Kidney epithelial cell (primary cell): ENCODE results near the gene SLC41A1. TPM values are rescaled to one million over a fixed set of nuclear protein-coding genes. Genes with fewer than 3 reads are reported as not detected.

Experiments
- DNase-seq: peaks from one replicate; pipeline ENCODE4 v3.0.0-alpha.2; 2010; ENCODE audit warnings: low read depth
- H3K27me3 ChIP-seq: 2 replicates; pipeline ENCODE4 v1.6.0; 2011; ENCODE audit warnings: low read length; ENCODE audit not compliant: control insufficient read depth, insufficient read depth
- H3K36me3 ChIP-seq: 2 replicates; pipeline ENCODE4 v1.5.1; 2011; ENCODE audit warnings: low read length; ENCODE audit not compliant: control insufficient read depth, insufficient read depth
- H3K4me3 ChIP-seq: 2 replicates; pipeline ENCODE4 v1.5.1; 2011; ENCODE audit warnings: low read depth, mild to moderate bottlenecking, control low read depth, low read length
- total RNA-seq: library from RNA; depleted of rRNA; stranded (reverse); fragments of >200 nt; gene quantifications from 2 replicates; pipeline ENCODE4 v1.2.3, GENCODE V29; 2015
- TF ChIP-seq, protein P1 (sequence below): IDR thresholded peaks from 2 replicates; pipeline ENCODE4 v1.5.1; 2011; ENCODE audit warnings: mild to moderate bottlenecking, moderate library complexity, low read length, control low read depth, inconsistent platforms; ENCODE audit not compliant: insufficient read depth, poor library complexity, severe bottlenecking

Gene SLC41A1
- total RNA-seq, 1 donor from 2014 or later, result 20.9 TPM

DNA sequence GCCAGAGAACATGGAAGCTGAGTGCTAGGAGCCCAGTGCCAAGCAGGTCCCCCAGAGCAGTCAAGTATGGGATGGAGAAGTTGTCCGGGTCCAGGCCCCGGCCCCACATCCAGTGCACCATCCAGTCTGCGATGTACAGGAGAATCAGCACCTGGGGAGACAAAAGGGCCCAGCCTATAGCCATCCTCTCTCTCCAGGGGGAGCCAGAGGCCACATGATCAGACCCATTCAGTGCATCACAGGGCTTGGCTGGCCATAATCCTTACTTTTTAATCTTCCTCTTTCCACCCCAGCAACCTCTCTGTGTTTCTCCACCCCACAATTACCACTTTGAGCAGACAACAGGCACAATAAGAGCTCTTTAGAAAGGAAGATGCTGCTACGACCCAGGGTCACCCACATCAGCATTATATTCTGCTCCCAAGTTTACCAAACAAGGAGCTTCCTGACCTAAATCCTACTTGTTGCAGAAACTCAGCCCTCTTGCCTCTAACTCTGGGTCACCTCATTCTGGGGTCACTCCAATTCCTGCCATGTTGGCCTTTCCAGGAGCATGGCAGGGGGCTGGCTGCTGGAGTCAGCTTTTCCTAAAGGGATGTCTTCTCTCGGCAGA is 21.3 kb downstream of the SLC41A1 start:
- TF ChIP-seq, protein P1, sequence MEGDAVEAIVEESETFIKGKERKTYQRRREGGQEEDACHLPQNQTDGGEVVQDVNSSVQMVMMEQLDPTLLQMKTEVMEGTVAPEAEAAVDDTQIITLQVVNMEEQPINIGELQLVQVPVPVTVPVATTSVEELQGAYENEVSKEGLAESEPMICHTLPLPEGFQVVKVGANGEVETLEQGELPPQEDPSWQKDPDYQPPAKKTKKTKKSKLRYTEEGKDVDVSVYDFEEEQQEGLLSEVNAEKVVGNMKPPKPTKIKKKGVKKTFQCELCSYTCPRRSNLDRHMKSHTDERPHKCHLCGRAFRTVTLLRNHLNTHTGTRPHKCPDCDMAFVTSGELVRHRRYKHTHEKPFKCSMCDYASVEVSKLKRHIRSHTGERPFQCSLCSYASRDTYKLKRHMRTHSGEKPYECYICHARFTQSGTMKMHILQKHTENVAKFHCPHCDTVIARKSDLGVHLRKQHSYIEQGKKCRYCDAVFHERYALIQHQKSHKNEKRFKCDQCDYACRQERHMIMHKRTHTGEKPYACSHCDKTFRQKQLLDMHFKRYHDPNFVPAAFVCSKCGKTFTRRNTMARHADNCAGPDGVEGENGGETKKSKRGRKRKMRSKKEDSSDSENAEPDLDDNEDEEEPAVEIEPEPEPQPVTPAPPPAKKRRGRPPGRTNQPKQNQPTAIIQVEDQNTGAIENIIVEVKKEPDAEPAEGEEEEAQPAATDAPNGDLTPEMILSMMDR, result peak; percentile 93
- DNase-seq, result no peak
- no peaks in the 10 kb centered on the region for H3K27me3 ChIP-seq
- no peak overlapping the region for H3K4me3 ChIP-seq
- no peaks in the 10 kb centered on the region for H3K36me3 ChIP-seq

DNA sequence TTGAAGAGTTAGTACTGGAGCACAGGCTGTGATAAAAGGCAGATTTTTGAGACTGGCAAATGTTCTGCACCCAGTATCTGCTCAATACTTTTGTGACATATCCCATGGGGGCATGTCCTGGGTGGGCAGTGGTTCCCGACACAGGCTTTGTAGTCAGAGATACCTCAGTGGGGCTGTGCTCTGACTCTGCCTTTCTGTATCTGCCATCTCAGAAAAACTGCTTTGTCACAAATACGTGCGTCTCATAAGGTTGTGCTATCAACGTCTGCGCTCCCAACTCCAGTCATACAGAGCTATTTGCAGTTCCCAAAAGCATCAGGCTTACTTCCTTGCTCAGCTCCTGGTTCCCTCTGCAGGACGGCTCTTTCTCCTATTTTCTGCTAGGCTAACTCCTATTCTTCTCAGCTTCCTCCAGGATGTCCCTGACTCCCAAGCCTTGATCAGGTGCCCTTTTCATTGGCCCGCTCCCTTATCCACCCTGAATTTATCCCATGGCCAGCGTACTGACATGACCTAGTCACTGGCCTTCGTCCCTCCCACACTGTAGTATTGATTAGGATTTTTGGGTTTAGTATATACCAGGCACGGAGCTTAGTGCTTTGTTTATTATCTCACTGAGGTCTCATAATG is 25.6 kb downstream of the SLC41A1 start:
- DNase-seq, result no peak
- TF ChIP-seq, protein P1, result no peak

DNA sequence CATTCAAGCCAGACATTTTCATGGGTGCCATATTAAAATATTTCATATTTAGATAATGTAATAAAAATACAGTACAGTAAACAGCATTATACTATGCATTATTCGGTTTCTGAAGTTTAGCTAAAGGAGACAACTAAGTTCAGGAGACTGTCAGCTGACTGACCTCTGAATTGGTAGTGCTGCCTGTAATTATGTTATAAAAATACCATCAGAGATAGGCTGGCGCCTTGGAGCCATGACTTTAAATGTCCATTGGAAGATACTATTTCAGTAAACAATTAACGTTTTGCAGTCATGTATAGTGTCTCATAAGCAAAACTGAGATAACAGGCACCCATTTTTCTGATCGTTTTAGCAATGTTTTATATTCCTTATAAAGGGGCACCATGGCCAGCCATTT is 26.4 kb downstream of the SLC41A1 start:
- TF ChIP-seq, protein P1, result no peak
- no peaks in the 10 kb centered on the region for H3K27me3 ChIP-seq
- DNase-seq, result no peak
- no peaks in the 10 kb centered on the region for H3K36me3 ChIP-seq
- H3K4me3 ChIP-seq, result no peak overlapping the region

More for the DNA sequence above, 25.6 kb downstream of the SLC41A1 start:
- no peak overlapping the region for H3K4me3 ChIP-seq
- H3K36me3 ChIP-seq, result no peaks in the 10 kb centered on the region
- H3K27me3 ChIP-seq, result no peaks in the 10 kb centered on the region

DNA sequence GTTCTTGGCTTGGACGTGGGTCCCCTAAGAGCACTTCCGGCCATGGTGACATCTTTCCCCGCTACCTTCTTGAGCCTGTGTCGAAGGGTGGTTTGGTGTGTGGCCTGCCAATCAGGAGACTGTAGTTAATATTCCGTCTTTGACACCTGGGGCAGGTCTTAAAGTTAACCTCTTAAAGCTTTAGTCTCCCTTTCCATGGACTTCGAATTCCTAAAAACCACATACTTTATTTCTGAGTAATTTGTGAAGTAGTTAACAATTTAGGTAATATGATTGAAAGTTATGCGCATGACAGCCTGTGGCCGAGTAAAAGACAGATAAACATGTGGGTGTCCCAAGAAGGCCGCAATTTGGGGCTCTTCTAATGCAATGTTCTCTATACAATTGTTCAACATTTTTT is 27.6 kb downstream of the SLC41A1 start:
- Histone ChIP-seq H3K4me3 (no peak overlapping the region), H3K36me3 (no peaks in the 10 kb centered on the region), H3K27me3 (no peaks in the 10 kb centered on the region)
- TF ChIP-seq, protein P1, result no peak
- DNase-seq, result no peak

DNA sequence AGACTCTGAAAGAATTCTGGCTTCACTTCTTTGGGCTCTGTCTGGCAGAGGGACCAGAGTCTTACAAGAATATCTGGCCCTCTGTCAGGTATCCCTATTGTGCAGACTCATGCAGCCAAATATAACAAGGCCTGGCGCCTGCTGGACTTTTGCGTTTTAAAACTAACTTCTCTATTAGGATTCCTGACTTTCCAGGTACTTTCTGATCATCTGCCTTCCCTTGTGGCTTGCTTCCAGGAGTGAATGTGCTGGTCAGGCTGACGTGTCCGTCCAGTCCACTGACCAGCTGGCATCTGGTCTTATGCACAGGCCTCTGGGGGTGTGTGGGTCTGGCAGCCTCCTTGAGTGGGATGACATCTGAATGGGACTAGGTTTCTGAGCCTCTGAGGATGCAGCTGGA is 29.1 kb downstream of the SLC41A1 start:
- TF ChIP-seq, protein P1, result no peak
- no peak overlapping the region for H3K4me3 ChIP-seq
- no peak for DNase-seq
- H3K36me3 ChIP-seq, result no peaks in the 10 kb centered on the region
- H3K27me3 ChIP-seq, result no peaks in the 10 kb centered on the region

DNA sequence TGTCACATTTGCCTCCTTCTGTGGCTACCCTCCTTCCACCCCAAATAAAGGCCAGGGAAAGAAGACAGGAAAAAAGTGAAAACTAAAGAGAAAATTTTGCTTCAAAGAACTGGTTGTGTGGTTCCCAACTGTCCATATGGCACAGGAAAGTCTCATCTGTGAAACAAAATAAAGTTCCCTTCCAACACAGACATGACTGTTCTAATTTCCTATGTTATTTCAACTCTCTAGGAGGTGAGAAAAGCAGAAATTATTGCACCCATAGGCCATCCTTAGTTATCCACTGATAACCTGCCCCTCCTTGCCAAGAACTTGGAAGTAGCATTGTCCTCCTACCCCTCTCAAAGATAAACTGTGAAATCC is 29.6 kb downstream of the SLC41A1 start:
- DNase-seq, result no peak
- no peak overlapping the region for H3K4me3 ChIP-seq
- no peaks in the 10 kb centered on the region for H3K36me3 ChIP-seq
- TF ChIP-seq, protein P1, result no peak
- H3K27me3 ChIP-seq, result no peaks in the 10 kb centered on the region
